Motor neuron (in vitro differentiated cells): ENCODE results near the gene POLR1A. TPM values are rescaled to one million over a fixed set of nuclear protein-coding genes. Genes with fewer than 3 reads are reported as not detected.

ENCODE experiments used
- ATAC-seq, 8 experiments: fragments of 200-7000 bp; cut with Tn5 transposase; replicated peaks in 6 of 8; 2 replicates each; pipeline ENCODE4 v1.8.0; 2021; ENCODE audit warnings: mild to moderate bottlenecking in 8 of 8, moderate library complexity in 8 of 8
- H3K27ac ChIP-seq, 2 donors: fragments of 250-450 bp; sonication (Bioruptor Pico); 2 replicates each; pipeline ENCODE4 v1.9.0; 2021; ENCODE audit warnings: antibody characterized with exemption in 2 of 2, mild to moderate bottlenecking in 2 of 2, moderate library complexity in 1 of 2
- H3K4me1 ChIP-seq, 2 donors: fragments of 250-450 bp; sonication (Bioruptor Pico); replicated peaks in 1 of 2; 2 replicates each; pipeline ENCODE4 v1.6.1; 2021; ENCODE audit warnings: antibody characterized with exemption in 2 of 2, mild to moderate bottlenecking in 2 of 2, moderate library complexity in 1 of 2
- H3K4me3 ChIP-seq, 5 donors: fragments of 250-450 bp; sonication (Bioruptor Pico); 2 replicates each; pipeline ENCODE4 v1.9.0; 2021; ENCODE audit warnings: antibody characterized with exemption in 5 of 5, mild to moderate bottlenecking in 5 of 5, moderate library complexity in 4 of 5
- WGBS, 10 experiments: fragments of 450-650 bp; shearing (Covaris generic); methylation state at CpG; one replicate each; pipeline ENCODE4 v1.0.0; 2022; 5-methylcytosine and 5-hydroxymethylcytosine counted together
- in situ Hi-C, 9 experiments: fragments of 400-800 bp; cut with MboI; loops; one replicate each; pipeline ENCODE4 v1.15.0; 2021; ENCODE audit warnings: low sequenced_read_pairs in 9 of 9, low pct_unique_long_range_greater_than_20kb in 2 of 9; ENCODE audit not compliant: unreplicated experiment in 9 of 9
- total RNA-seq, 8 experiments: library from RNA; unstranded; fragments of 300-600 nt; gene quantifications; 2 replicates each; pipeline versions ENCODE4 v1.2.3 to v1.2.4, GENCODE V29; 2022

POLR1A gene
- total RNA-seq, 8 experiments from 2014 or later: 9.5 to 44.6 (median 19.2) TPM

DNA sequence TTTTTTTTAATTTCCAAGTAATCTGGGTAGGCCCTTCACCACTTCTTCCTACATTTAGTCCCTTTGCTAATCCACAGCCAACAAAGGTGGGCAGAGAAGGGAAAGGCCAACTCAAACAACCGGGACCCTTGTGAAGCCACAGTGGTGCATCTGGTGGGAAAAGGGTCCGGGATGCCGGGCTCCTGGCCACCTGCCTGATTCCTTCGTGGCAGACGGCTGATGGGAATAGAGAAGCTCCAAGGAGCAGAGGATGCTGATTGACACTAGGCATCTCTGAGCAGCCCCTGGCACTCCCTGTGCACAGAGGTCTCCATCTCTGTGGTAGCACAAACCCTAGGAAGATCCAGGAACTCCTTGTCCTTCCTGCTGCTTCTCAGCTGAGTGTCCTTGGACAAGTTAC is 37.0 kb downstream of the POLR1A start:
- in situ Hi-C loops: no loop called here
- Histone ChIP-seq H3K27ac (no peak overlapping the region), H3K4me1 (no peaks in the 10 kb centered on the region), H3K4me3 (no peak overlapping the region)
- WGBS, 10 experiments: 86 to 100% (median 93%) methylated on average over 1 to 4 of the region's 5 CpGs; no CpG with 5 or more reads in 5 of the 10 experiments
- no peak for ATAC-seq

DNA sequence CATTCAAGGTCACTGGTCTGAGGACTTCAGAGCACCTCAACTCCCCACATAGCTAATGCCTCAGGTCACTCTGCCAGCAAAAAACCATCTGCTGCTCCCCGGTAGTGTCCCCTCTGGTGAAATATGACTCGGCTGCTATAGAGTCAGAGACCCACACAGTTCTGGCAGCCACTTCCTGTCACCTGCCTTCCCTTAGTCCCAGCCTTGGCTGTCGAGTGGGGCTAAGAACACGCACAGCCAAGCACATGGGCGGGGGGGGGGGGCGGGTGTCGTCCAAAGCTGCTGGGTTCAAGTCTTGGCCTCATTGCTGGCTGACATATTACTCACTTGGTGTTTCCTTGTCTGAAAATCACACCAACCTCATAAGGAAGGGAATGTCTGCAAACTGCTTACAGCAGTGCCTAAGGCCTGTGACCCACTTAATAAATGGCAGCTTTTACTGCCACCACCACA is 37.5 kb downstream of the POLR1A start:
- Histone ChIP-seq H3K4me1 (no peaks in the 10 kb centered on the region), H3K27ac (no peak overlapping the region), H3K4me3 (no peak overlapping the region)
- 0 to 100% (median 20%) methylated on average over 1 to 5 of the region's 7 CpGs; no CpG with 5 or more reads in 7 of the 10 experiments for WGBS, 10 experiments
- ATAC-seq: no peak
- in situ Hi-C loops: no loop called here

DNA sequence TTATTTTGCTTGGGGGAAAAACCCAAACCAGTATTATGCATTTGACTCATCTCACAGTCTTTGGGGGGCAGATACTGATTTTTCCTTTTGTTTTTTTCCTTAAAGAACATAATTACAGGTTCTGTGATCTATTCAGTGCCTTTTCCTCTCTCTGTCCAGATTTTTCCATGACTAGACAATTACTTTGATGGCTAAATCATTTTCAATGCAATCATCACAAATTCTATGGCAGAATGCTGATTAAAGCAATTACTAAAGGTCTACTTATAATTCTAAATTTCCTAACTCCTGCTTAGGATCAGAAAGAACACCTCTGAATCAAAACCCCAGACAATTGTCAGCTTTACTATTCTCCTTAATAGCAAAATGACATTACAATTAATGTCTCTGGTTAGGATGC is 38.8 kb downstream of the POLR1A start:
- Histone ChIP-seq H3K4me1 (no peaks in the 10 kb centered on the region), H3K4me3 (no peak overlapping the region), H3K27ac (no peak overlapping the region)
- no peak for ATAC-seq
- in situ Hi-C loops: no loop called here

DNA sequence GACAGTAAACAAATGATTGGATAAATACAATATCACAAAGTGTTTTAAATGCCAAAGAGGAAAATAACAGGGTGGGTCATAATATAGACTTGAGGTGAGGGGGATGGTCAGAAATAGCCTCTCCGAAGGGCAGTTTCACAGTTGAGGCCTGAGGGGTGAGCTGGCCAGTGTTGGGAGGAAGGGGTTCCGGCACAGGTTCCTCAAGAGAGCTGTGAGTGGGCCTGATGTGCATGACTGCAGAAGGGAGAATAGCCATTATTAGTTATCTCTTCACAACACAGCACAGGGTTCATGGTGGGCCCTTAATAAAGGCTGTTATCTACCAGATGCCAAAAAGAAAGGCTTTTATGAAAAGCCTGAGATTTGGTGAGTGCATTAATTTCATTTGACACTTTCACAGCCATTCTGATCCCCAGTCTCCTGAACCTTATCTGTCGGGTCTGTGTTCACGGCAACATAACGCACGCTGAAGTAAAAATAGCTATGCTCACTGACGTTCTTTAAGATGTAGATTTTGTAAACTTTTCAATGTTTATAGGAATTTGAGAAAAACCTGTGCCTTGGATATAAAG is 39.6 kb downstream of the POLR1A start:
- no peak for ATAC-seq
- Histone ChIP-seq H3K27ac (no peak overlapping the region), H3K4me1 (no peaks in the 10 kb centered on the region), H3K4me3 (no peak overlapping the region)
- WGBS, 10 experiments: 84 to 100% (median 97%) methylated on average over 2 to 7 of the region's 7 CpGs; no CpG with 5 or more reads in 3 of the 10 experiments
- in situ Hi-C loops: no loop called here

DNA sequence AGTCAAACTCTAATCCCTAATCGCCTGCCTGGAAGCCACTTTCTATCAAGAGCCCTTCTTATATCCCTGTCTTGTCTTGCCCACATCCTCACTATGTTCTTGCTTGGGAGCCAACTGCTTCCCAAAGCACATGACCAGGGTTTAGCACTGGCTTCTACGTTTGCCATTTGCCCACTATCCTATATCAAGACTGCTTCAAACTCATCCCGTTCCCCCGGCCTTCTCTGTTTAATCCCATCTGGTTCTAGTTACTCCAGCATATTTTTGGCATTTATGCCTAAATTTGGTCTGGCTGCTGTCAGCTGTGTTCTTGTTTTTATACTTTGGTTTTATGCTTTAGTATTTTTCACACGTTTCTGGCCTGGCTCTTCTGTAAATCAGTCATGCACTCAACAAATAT is 40.2 kb downstream of the POLR1A start:
- H3K27ac ChIP-seq: no peak overlapping the region
- ATAC-seq: peak in 2 of 8 experiments; percentile 37 to 54
- WGBS, 10 experiments: 0 to 100% (median 64%) methylated on average over 1 to 5 of the region's 5 CpGs
- in situ Hi-C loops: no loop called here
- no peak overlapping the region for H3K4me3 ChIP-seq
- H3K4me1 ChIP-seq: no peaks in the 10 kb centered on the region

DNA sequence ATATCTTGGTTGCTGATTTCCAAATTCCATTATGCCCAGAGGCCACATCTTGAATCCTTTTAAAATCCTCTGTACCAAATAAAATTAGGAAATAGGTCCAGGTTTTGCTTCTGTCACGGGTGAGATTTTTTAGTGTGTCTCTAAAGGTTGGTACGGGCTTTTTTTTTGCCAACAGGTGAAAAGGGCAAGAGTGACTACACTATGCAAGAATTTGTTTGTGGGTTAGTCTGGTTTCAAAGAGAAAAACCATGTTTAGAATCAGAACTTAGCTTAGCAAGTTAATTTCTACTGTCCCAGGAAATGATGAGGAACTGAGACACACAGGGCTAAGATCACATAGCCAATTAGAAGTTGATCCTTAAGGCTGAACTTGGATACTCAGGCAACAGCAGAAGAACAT is 41.7 kb downstream of the POLR1A start:
- Histone ChIP-seq H3K4me3 (no peak overlapping the region), H3K4me1 (no peaks in the 10 kb centered on the region), H3K27ac (no peak overlapping the region)
- no peak for ATAC-seq
- 24 to 100% (median 94%) methylated on average over 2 of the region's 2 CpGs; no CpG with 5 or more reads in 1 of the 10 experiments for WGBS, 10 experiments
- in situ Hi-C loops: no loop called here

DNA sequence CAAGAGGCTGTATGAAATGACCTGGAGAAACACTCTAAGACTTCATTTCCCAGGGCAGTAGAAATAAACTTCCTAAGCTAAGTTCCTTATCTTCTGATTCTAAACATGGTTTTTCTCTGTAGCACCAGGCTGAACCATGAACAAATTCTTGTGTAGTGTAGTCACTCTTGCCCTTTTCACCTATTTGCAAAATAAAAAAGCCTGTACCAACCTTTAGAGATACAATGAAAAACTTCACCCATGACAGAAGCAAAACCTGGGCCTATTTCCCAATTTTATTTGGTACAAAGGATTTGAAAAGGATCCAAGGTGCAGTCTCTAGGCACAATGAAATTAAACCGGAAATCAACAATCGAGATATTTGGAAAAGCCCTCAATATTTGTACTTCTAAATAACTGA is 43.6 kb downstream of the POLR1A start:
- in situ Hi-C loops: no loop called here
- H3K4me1 ChIP-seq: no peaks in the 10 kb centered on the region
- no peak overlapping the region for H3K27ac ChIP-seq
- ATAC-seq: no peak
- H3K4me3 ChIP-seq: no peak overlapping the region
- 40 to 100% (median 92%) methylated on average over 2 of the region's 2 CpGs for WGBS, 10 experiments

DNA sequence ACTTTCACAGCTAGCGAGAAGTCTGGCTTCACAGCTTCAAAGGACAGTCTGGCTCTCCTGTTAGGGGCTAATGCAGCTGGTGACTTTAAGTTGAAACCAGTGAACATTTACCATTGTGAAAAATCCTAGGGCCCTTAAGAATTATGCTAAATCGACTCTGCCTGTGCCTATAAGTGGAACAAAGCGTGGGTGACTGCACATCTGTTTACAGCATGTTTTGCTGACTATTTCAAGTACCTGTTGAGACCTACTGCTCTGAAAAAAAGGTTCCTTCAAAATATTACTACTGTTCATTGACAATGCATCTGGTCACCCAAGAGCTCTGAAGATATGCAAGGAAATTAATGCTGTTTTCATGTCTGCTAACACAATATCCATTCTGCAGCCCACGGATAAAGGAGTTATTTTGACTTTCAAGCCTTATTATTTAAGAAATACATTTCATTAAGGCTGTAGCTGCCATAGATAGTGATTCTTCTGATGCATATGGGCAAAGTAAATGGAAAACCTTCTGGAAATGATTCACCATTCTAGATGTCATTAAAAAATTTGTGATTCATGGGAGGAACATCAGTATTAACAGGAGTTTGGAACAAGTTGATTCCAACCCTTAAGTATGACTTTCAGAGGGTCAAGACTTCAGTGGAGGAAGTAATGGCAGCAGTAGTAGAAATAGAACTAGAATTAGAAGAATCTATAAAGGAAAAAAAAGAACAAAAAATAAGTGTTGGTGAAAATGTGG is 48.9 kb downstream of the POLR1A start:
- WGBS, 10 experiments: 12 to 100% (median 75%) methylated on average over 1 to 4 of the region's 4 CpGs
- no peak overlapping the region for H3K27ac ChIP-seq
- H3K4me1 ChIP-seq: no peaks in the 10 kb centered on the region
- ATAC-seq: peak in 2 of 8 experiments; percentile 57 to 72
- in situ Hi-C loops: no loop called here
- H3K4me3 ChIP-seq: no peak overlapping the region

DNA sequence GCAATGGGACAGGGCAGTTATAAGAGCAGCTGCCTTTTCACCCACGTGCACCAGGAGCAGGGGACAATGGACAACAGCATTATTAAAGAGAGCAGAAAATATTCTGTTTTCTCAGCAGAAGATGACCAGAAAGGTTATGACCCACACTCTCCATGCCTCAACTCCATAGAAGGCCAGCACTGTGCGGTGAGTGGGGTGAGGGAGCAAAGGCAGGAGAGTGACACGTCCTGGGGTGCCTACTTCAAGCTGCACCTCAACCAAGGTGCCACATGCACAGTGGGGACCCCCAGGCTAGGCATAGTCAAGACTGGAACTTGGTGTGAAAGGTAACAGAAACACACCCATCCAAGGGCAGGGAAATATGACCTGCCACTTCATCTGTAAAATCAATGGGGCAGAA is 50.4 kb downstream of the POLR1A start:
- no peak for ATAC-seq
- 79 to 87% (median 83%) methylated on average over 1 to 3 of the region's 3 CpGs; no CpG with 5 or more reads in 7 of the 10 experiments for WGBS, 10 experiments
- Histone ChIP-seq H3K4me1 (no peaks in the 10 kb centered on the region), H3K27ac (no peak overlapping the region), H3K4me3 (no peak overlapping the region)
- in situ Hi-C loops: no loop called here

DNA sequence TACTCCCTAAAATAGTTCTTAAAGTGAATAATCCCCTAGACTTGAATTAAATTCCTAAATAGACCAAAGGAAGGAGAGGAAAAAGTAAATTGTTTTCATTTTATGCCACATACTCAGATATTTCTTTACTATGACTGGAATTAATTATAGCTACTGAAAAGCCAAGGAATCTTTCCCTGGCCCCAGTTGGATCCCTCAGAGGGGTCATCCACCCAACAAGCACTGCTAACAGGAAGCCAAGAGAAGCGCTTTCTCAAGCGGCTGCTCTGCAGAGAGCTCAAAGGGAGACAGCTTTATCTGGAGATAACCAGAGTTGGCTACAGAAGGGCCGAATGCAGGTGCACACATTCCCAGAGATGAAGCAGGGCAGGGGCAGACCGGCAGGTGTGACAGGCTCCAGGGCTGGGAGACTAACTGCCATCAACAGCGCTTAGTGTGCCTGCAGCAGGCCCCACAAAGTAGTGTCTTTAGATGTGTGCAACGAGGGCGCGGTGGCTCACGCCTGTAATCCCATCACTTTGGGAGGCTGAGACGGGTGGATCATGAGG is 51.1 kb downstream of the POLR1A start:
- WGBS, 10 experiments: 69 to 100% (median 92%) methylated on average over 1 to 4 of the region's 10 CpGs; no CpG with 5 or more reads in 4 of the 10 experiments
- H3K27ac ChIP-seq: no peak overlapping the region
- ATAC-seq: no peak
- in situ Hi-C loops: no loop called here
- no peak overlapping the region for H3K4me3 ChIP-seq
- H3K4me1 ChIP-seq: no peaks in the 10 kb centered on the region

DNA sequence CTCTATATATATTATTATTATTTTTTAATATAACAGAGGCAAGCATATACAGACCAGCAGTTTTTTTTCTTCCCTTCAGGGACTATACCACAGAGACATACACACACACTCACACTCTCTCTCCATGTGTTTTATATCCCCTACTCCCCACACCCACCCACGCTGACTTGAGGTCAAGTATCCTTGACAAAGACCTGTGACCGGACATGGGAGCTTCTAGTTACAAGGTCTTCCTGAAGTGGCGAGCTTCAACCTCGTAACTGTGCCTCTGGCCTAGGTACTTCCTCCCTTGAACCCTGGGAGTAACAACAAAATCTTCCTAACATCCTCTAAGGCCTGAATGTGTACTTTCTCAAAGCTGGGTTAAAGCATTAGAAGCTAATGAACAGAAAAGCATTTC is 52.5 kb downstream of the POLR1A start:
- no peak for ATAC-seq
- in situ Hi-C loops: no loop called here
- Histone ChIP-seq H3K4me3 (no peak overlapping the region), H3K4me1 (no peaks in the 10 kb centered on the region), H3K27ac (no peak overlapping the region)
- WGBS, 10 experiments: 90 to 100% (median 100%) methylated on average over 1 to 4 of the region's 4 CpGs; no CpG with 5 or more reads in 2 of the 10 experiments

DNA sequence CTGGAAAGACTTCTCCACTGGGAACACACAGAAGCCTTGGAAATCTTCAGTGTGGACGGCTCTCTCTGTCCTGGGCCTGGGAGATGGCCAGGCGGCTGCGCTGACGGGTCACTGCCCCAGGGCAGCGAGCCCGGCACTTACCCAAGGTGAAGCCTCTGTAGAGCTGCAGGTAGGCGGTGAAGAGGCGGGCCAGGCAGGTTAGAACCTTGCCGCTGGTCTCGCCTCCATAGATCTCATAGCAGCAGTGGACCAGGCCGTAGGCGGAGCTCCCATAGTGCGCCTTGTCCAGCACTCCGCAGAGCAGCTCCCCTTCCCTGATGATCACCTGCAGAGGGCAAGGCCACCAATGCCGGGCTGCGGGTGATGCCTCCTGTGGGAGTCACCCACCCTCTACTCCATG is 53.0 kb downstream of the POLR1A start:
- no peak overlapping the region for H3K4me3 ChIP-seq
- H3K4me1 ChIP-seq: no peaks in the 10 kb centered on the region
- WGBS, 10 experiments: 86 to 100% (median 100%) methylated on average over 1 to 8 of the region's 16 CpGs; no CpG with 5 or more reads in 3 of the 10 experiments
- no peak for ATAC-seq
- H3K27ac ChIP-seq: no peak overlapping the region
- in situ Hi-C loops: no loop called here

DNA sequence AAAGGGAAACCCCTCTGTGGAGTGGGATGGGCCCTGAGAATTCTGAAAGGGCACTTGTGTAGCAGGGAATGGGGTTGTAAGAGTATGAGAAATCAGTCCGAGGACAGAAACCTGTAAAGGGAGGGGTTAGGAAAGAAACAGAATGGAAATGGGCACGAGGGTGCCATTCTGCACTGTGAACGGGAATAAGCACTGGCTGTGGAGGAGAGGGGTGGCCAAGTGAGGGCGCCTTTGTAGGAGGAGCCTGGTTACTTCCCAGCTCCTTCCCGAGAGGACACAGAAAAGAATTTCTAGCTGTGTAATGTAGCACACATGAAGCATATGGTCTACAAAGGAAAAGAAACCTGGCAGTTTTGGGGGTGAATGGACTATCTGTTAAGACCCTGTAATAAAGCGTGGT is 53.4 kb downstream of the POLR1A start:
- no peaks in the 10 kb centered on the region for H3K4me1 ChIP-seq
- no peak overlapping the region for H3K4me3 ChIP-seq
- no peak overlapping the region for H3K27ac ChIP-seq
- in situ Hi-C loops: no loop called here
- 79 to 100% (median 93%) methylated on average over 1 to 5 of the region's 6 CpGs; no CpG with 5 or more reads in 2 of the 10 experiments for WGBS, 10 experiments
- no peak for ATAC-seq
